ENCODE measurements around the gene SLC23A3.

SLC23A3 gene

DNA sequence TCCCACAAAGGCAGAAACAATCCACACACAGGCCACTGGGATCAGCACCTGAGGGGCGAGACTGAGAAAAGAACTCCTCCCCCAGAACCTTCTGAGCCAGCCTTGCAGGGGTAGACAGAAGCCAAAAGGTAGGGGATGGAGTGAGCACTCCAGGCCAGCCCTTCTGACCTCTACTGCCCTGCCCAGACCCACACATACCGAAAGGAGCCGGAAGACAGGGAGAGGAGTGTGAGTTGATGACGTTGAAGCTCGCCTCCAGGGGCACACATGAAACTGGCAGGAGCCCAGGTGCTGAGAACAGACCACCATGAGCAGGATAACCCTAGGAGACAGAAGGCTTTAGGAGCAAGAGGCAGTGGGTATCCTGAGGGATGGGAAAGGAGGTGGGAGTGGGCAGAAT, 1.8 kb downstream of the SLC23A3 start:
- in situ Hi-C loops (cut with HindIII; ENCODE audit: low pct_unique_long_range_greater_than_20kb, low sequenced_read_pairs), result no loop called here
- no peak for DNase-seq (ENCODE audit: low read depth in 1 of 2, low spot score in 1 of 2)
- TF ChIP-seq JUND (IDR thresholded peaks at IDR 0.05; ENCODE audit: low read depth), result no peak

DNA sequence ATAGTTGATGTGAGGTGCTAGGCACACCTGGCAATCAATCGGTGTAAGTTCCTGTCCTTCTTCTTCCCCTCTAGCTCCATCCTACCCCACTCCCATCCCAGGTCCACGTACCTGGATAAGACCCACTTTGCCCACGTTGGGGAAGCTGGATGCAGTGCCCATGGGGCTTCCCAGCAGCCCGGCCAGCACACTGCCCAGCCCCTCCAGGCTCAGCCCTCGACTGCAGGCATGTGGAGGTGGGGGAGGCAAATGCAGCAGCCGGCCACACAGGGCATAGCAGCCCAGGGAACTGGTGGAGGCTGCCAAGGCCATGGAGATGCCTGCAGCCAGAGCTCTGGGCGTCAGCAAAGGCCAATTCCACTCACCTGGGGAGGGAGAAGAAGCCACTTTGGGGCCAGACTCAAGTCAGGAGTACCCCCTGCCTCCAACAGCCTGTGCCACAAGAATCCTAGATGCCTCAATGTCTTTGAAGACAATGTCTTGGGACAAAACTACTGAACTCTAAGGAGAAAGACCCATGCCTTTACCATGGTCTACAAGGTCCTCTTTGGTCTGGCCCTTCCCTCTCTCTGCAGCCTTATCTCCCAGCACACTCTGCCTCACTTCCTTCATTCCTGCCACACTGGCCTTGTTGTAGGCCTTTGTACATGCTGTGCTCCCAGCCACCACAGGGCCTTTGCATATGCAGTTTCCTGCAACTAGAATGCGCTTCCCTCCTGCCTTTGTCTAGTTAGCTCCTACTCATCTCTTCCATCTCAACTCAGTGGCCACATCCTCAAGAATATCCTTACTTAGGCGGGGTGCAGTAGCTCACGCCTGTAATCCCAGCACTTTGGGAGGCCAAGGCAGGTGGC, 4.5 kb downstream of the SLC23A3 start:
- no peak for TF ChIP-seq JUND (IDR thresholded peaks at IDR 0.05; ENCODE audit: low read depth)
- in situ Hi-C loops (cut with HindIII; ENCODE audit: low pct_unique_long_range_greater_than_20kb, low sequenced_read_pairs), result no loop called here
- DNase-seq (ENCODE audit: low read depth in 1 of 2, low spot score in 1 of 2), result no peak

DNA sequence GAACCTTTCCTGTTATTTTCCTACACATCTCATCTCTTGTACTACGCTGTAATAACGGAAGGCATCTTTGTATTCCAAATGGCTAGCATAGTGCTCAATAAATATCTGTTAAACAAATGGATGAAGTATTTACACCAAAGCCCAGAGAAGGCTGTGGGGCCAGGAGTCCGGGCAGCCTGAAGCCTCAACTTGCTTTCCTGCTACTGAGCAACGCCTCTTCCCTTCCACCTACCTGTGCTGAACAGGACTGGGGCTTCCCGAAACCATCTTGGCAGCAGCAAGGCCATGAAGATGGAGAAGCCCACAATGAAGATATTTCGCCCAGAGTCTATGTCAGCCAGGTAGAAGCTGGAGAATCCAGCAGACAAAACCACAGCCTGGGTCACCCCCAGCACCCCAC, 6.7 kb downstream of the SLC23A3 start:
- no peak for DNase-seq (ENCODE audit: low read depth in 1 of 2, low spot score in 1 of 2)
- TF ChIP-seq JUND (IDR thresholded peaks at IDR 0.05; ENCODE audit: low read depth), result no peak
- in situ Hi-C loops (cut with HindIII; ENCODE audit: low pct_unique_long_range_greater_than_20kb, low sequenced_read_pairs), result no loop called here

DNA sequence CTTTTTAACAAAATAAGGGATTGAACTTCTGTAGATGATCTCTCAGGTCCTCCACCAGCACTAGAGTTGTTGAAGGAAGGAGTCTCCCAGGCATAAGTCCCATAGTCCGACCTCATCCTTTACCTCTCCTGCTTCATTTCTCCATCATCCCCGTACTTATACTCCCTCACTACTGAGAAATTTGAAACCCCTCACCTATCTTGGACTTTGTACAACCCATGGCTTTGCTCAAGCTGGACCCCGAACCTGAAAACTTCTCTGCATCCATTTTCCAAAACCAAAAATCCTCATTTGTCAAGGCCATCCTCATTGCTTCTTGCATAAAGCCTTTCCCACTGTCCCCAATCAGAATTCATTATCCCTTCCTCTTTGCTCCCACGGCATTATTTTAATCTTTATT, 8.7 kb downstream of the SLC23A3 start:
- DNase-seq (ENCODE audit: low read depth in 1 of 2, low spot score in 1 of 2), result no peak
- no peak for TF ChIP-seq JUND (IDR thresholded peaks at IDR 0.05; ENCODE audit: low read depth)
- in situ Hi-C loops (cut with HindIII; ENCODE audit: low pct_unique_long_range_greater_than_20kb, low sequenced_read_pairs), result no loop called here

DNA sequence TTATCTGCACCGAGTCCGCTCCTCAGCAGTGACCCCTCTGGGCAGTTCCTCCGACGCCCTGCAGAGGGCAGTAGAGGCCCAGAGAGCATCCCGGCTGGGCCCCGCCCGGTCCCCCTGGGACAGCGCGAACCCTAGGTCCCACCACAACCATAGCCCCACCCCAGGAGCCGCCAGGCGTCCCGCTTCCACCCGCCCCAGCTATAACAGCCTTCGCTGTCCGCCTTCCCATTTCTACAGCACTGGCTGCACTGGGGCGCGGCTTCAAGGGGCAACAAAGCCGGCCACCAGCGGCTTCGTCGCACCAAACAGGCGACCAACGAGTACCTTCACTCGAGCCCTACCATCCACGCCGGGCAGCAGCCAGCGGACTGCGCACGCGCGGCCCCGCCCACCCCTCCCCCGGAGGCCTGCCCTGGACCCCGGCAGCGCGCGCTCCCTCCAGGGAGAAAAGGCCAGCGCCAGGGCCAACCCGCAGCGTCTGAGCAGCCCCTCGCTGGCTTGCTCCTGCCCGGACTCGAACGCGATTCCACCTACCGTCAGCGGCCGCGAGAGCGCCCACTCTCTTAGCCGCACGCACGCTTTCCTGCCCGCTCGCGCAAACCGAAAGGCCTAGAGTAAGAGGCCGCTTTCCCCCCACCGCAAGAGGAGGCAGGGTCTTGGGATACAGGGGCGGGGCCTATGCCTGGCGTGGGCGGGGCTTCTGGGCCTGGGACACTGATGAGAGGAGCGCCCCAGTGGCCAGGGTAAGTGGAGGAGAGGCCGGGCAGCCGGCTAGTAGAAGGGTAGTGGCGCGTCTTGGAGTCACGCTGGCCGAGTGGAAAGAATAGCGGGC, 9.4 kb downstream of the SLC23A3 start, which contains the start of gene NHEJ1:
Gene NHEJ1, minus strand, starts transcription at position 630 of the 832 bp plus-strand sequence. CDS start 2,453 bp downstream, outside the sequence.
- in situ Hi-C loops (cut with HindIII; ENCODE audit: low pct_unique_long_range_greater_than_20kb, low sequenced_read_pairs), result no loop called here
- no peak for TF ChIP-seq JUND (IDR thresholded peaks at IDR 0.05; ENCODE audit: low read depth)
- peak; percentile 83 to 95 for DNase-seq (ENCODE audit: low read depth in 1 of 2, low spot score in 1 of 2)

DNA sequence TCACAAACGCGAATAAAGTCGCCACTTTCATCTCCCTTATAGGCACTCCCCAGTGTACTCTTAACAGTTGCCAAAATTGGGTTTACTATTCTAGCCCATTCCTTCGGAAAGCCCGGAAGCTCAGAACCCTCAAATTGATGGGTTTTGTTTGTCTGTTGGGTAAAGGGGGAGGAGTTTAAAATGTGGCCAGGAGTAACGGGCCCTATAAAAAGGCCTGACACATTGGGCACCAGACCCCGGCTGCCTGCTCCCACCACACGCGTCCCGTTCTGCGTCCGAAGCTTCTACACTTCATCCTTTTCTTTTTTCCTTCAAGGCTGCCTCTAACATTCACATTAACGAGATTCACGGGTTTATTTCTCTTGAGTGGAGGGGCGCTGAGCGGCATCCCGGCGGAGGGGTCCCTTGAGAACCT, 10.1 kb downstream of the SLC23A3 start:
- no peak for TF ChIP-seq JUND (IDR thresholded peaks at IDR 0.05; ENCODE audit: low read depth)
- in situ Hi-C loops (cut with HindIII; ENCODE audit: low pct_unique_long_range_greater_than_20kb, low sequenced_read_pairs), result no loop called here
- DNase-seq (ENCODE audit: low read depth in 1 of 2, low spot score in 1 of 2), result no peak

DNA sequence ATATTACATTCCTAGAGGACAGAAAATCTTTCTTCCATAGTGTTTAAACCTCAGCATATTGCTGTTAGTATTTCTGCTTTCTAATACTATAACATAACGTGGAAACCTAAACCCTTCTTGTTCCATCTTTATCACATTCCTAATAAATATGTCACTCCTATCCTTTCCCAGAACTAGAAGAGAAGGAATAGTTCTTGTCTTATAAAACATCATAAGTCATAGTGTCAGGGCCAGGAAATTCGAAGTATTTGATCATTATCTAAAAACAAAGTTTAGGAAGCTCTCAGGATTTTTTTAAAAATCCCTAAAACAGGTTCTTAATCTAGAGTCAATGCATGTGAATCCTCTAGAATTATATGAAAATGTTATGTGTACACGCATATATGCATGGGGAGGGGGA, 11.2 kb downstream of the SLC23A3 start:
- no peak for DNase-seq (ENCODE audit: low read depth in 1 of 2, low spot score in 1 of 2)
- in situ Hi-C loops (cut with HindIII; ENCODE audit: low pct_unique_long_range_greater_than_20kb, low sequenced_read_pairs), result no loop called here
- no peak for TF ChIP-seq JUND (IDR thresholded peaks at IDR 0.05; ENCODE audit: low read depth)

DNA sequence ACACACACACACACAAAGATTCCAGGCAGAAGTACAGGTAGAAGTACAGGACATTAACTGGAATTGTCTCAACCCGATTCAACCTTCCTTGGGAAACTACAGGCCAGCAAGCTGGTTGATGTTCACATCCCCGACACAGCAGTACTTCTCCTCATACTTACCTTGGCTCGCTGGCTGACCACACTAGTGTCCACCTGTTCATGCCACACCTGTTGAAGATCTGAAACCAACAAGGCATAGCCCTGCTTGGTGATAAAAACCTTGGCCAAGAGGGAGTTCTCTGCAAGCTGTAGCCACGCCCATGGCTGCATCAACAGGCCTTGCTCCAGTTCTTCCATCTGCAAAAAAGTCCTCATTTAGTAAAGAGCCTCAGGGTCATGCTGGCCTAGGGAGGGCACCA, 11.8 kb downstream of the SLC23A3 start:
- DNase-seq (ENCODE audit: low read depth in 1 of 2, low spot score in 1 of 2), result no peak
- in situ Hi-C loops (cut with HindIII; ENCODE audit: low pct_unique_long_range_greater_than_20kb, low sequenced_read_pairs), result no loop called here
- TF ChIP-seq JUND (IDR thresholded peaks at IDR 0.05; ENCODE audit: low read depth), result no peak

DNA sequence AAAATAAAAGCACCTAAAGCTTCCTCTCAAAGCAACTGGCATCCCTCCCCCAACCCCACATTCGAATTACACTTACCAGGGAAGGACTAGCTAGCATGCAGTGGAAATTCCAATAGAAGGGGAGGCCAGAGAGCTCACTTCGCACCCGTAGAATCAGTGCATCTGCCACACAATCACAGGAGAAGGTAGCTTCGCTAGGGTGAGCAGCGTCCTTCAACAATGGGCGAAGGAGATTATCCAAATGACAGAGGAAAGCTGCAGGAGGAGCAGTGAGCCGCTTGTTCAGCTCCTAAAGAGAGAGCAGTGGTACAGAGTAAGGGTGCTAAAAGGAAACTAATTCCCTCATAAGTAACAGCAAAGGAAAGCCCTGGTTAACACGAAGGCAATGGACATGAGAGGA, 12.4 kb downstream of the SLC23A3 start:
- DNase-seq (ENCODE audit: low read depth in 1 of 2, low spot score in 1 of 2), result no peak
- in situ Hi-C loops (cut with HindIII; ENCODE audit: low pct_unique_long_range_greater_than_20kb, low sequenced_read_pairs), result no loop called here
- TF ChIP-seq JUND (IDR thresholded peaks at IDR 0.05; ENCODE audit: low read depth), result no peak

DNA sequence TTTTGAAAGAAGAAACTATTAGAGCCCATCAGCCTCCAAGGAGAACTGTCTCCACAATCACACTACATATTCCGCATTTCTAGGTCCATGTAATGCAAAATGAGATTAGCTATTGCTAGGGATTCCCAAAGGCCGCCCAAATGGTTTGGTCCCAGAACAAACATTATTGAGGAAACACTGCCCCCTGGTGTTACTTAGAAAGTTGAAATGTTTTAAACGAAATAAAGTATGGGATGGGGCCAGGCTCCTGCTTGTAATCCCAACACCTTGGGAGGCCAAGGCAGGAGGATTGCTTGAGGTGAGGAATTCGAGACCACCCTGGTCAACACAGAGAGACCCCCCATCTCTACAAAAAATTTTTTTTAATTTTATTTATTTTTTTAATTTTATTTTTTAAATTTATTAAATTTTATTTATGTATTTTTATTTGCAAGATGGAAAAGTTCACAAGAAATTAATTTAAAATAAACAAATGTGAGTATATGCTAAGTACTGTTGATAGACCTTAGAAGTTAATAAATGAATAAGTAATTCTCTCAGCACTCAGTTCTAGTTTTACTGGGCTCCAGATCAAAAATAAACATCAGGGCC, 14.7 kb downstream of the SLC23A3 start:
- no peak for TF ChIP-seq JUND (IDR thresholded peaks at IDR 0.05; ENCODE audit: low read depth)
- in situ Hi-C loops (cut with HindIII; ENCODE audit: low pct_unique_long_range_greater_than_20kb, low sequenced_read_pairs), result no loop called here
- peak in 1 of 2 experiments; percentile 81 for DNase-seq (ENCODE audit: low read depth in 1 of 2, low spot score in 1 of 2)

DNA sequence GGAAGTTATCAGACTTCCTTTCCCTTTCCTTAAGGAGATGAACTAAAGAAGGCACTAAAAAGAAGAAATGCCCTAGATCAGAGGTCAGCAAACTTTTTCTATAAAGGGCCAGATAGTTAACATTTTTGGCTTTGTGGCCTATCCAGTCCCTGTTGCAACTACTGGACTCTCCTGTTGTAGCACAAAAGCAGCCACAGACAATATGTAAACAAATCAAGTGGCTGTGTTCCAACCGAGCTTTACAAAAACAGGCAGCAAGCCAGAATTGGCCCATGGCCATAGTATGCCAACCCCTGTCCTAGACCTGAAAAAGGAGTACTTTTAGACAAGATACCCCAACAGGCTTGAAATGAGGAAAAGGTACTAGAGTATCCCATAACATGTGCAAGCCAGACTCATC, 20.2 kb downstream of the SLC23A3 start:
- DNase-seq (ENCODE audit: low read depth in 1 of 2, low spot score in 1 of 2), result peak in 1 of 2 experiments; percentile 40
- in situ Hi-C loops (cut with HindIII; ENCODE audit: low pct_unique_long_range_greater_than_20kb, low sequenced_read_pairs), result no loop called here
- TF ChIP-seq JUND (IDR thresholded peaks at IDR 0.05; ENCODE audit: low read depth), result no peak

DNA sequence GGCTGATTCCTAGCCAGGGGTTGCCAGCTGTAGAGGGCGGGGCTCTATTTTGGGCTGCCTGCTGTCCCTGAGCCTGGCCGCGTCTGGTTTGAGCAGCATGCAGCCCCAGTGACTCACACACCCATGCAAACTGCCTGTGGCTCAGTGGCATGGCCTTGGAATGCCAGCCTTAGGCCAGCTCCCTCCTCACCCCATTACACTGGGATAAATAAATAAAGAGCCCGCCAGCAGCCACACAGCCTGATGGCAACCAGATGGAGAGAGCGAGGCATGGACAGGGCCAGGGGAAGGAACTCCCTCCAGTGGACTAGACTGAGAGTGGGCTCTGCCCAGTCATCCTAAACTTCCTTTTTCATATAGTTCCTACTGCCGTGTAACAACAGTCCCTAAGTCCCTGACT, 27.5 kb downstream of the SLC23A3 start:
- in situ Hi-C loops (cut with HindIII; ENCODE audit: low pct_unique_long_range_greater_than_20kb, low sequenced_read_pairs), result no loop called here
- TF ChIP-seq JUND (IDR thresholded peaks at IDR 0.05; ENCODE audit: low read depth), result no peak
- DNase-seq (ENCODE audit: low read depth in 1 of 2, low spot score in 1 of 2), result no peak

DNA sequence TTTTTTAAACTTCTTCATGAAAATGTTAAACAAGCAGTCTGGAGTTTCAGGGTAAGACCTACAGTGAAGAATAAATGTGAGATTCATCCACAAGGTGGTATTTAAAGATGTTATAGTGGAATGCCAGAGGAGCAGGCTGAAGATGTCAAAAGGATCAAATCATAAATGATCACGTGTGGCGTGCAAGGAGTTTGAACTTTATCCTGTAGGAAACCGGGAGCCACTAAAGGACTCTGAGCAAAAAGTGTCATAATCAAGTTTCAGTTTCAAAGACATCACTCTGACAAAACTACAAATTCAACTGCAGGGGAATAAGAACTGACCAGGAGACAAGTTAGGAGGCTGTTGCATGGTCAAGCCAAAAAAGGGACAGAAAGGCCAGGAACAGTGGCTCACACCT, 29.1 kb downstream of the SLC23A3 start:
- DNase-seq (ENCODE audit: low read depth in 1 of 2, low spot score in 1 of 2), result no peak
- in situ Hi-C loops (cut with HindIII; ENCODE audit: low pct_unique_long_range_greater_than_20kb, low sequenced_read_pairs), result no loop called here
- no peak for TF ChIP-seq JUND (IDR thresholded peaks at IDR 0.05; ENCODE audit: low read depth)
